Naive thymus-derived CD4-positive, alpha-beta T cell (primary cell): ENCODE measurements around the gene ELK4. TPM values are rescaled to one million over a fixed set of nuclear protein-coding genes. Genes with fewer than 3 reads are reported as not detected.

Experiments
- ATAC-seq: fragments of 150-1000 bp; cut with Tn5 transposase; 2 replicates; pipeline ENCODE4 v1.10.0; 2021; ENCODE audit warnings: mild to moderate bottlenecking, moderate library complexity
- CTCF ChIA-PET: fragments of 350-600 bp; sonication (Branson Sonifier 250); formaldehyde crosslinking; loops from one replicate; lab custom pipeline; 2021; ENCODE audit warnings: antibody characterized with exemption; lab: Charles Lee
- POLR2A ChIA-PET: fragments of 350-600 bp; sonication (Branson Sonifier 250); formaldehyde crosslinking; loops from one replicate; lab custom pipeline; 2021; ENCODE audit warnings: antibody characterized with exemption, inconsistent platforms; lab: Charles Lee
- DNase-seq, 9 donors: peaks; one replicate each; pipeline versions ENCODE4 v3.0.0 to v3.0.0-alpha.2; 2020 to 2022; ENCODE audit warnings: mixed read lengths in 1 of 9
- H3K27ac ChIP-seq: one replicate; pipeline ENCODE4 v1.7.0; 2013; ENCODE audit warnings: mild to moderate bottlenecking, low read depth, low read length, moderate library complexity
- H3K27me3 ChIP-seq, 2 donors: one replicate each; pipeline ENCODE4 v1.7.0; 2013; ENCODE audit warnings: low read length in 2 of 2, mild to moderate bottlenecking in 2 of 2, moderate library complexity in 2 of 2; ENCODE audit not compliant: control insufficient read depth in 2 of 2, insufficient read depth in 2 of 2
- H3K36me3 ChIP-seq, 3 experiments: 1 replicate in 2 of 3; 2 replicates in 1 of 3; pipeline ENCODE4 v1.7.0; 2013; ENCODE audit warnings: low read length in 3 of 3, mild to moderate bottlenecking in 3 of 3, moderate library complexity in 1 of 3; ENCODE audit not compliant: insufficient read depth in 3 of 3, control insufficient read depth in 2 of 3
- H3K4me1 ChIP-seq, 2 donors: one replicate each; pipeline ENCODE4 v1.7.0; 2013; ENCODE audit warnings: low read length in 2 of 2, mild to moderate bottlenecking in 2 of 2, moderate library complexity in 1 of 2; ENCODE audit not compliant: control insufficient read depth in 2 of 2, insufficient read depth in 2 of 2
- H3K4me3 ChIP-seq: 2 replicates; pipeline ENCODE4 v1.7.0; 2013; ENCODE audit warnings: mild to moderate bottlenecking, low read length
- H3K9me3 ChIP-seq, 3 experiments: 1 replicate in 2 of 3; 2 replicates in 1 of 3; pipeline ENCODE4 v1.7.0; 2013; ENCODE audit warnings: low read length in 3 of 3; ENCODE audit not compliant: control insufficient read depth in 2 of 3
- H3K27ac Mint-ChIP-seq, 9 donors: one replicate each; pipeline ENCODE4 v1.8.0; 2020 to 2022; ENCODE audit warnings: mixed read lengths in 9 of 9, mild to moderate bottlenecking in 8 of 9, moderate library complexity in 5 of 9, inconsistent platforms in 2 of 9
- H3K27me3 Mint-ChIP-seq, 5 donors: one replicate each; pipeline ENCODE4 v1.8.0; 2021 to 2022; ENCODE audit warnings: mixed read lengths in 5 of 5, mild to moderate bottlenecking in 1 of 5
- H3K36me3 Mint-ChIP-seq, 5 donors: one replicate each; pipeline ENCODE4 v1.8.0; 2020 to 2022; ENCODE audit warnings: mixed read lengths in 5 of 5, mild to moderate bottlenecking in 3 of 5, inconsistent platforms in 1 of 5
- H3K4me1 Mint-ChIP-seq, 7 donors: one replicate each; pipeline ENCODE4 v1.8.0; 2020 to 2022; ENCODE audit warnings: mixed read lengths in 7 of 7, mild to moderate bottlenecking in 3 of 7, inconsistent platforms in 1 of 7
- H3K4me3 Mint-ChIP-seq, 10 donors: one replicate each; pipeline ENCODE4 v1.8.0; 2020 to 2022; ENCODE audit warnings: mild to moderate bottlenecking in 10 of 10, mixed read lengths in 10 of 10, moderate library complexity in 6 of 10, inconsistent platforms in 2 of 10
- H3K9me3 Mint-ChIP-seq, 11 donors: one replicate each; pipeline ENCODE4 v1.8.0; 2020 to 2022; ENCODE audit warnings: mixed read lengths in 11 of 11, mild to moderate bottlenecking in 4 of 11, inconsistent platforms in 1 of 11, moderate library complexity in 1 of 11
- intact Hi-C, 2 donors: fragments of 100-400 bp; cut with micrococcal nuclease; formaldehyde crosslinking; loops; one replicate each; pipeline ENCODE4 v1.15.1; 2023
- polyA plus RNA-seq, 2 donors: library from polyadenylated mRNA; unstranded; fragments of 300-500 nt; fragmentation: Illumina TruSeq; gene quantifications; one replicate each; pipeline ENCODE4 v1.2.3, GENCODE V29; 2021
- total RNA-seq, 6 experiments: library from RNA in 5 of 6; stranded (reverse) in 5 of 6; gene quantifications; 1 replicate in 5 of 6; 2 replicates in 1 of 6; pipeline ENCODE4 v1.2.3 and lab custom pipeline; 2021 to 2026

The ELK4 gene
- total and polyA plus RNA-seq, 7 experiments from 2014 or later, result 4.0 to 250 (median 123) TPM

- H3K27me3 Mint-ChIP-seq, result peaks cover 0 to 2% (median 0%) of the 10 kb centered on the region in 5 donors
- no peaks in the 10 kb centered on the region for H3K9me3 Mint-ChIP-seq
- Histone ChIP-seq H3K4me1 (peaks cover 8 to 32% of the 10 kb centered on the region in 2 donors), H3K27me3 (no peaks in the 10 kb centered on the region), H3K4me3 (peak overlapping the region; percentile 3), H3K36me3 (peaks cover 0 to 1% (median 0%) of the 10 kb centered on the region in 3 experiments), H3K9me3 (no peaks in the 10 kb centered on the region), H3K27ac (peak overlapping the region; percentile 85)
- peaks cover 19 to 66% (median 61%) of the 10 kb centered on the region in 7 donors for H3K4me1 Mint-ChIP-seq
- peak overlapping the region; percentile 88 to 99 (median 96) for H3K27ac Mint-ChIP-seq
- H3K36me3 Mint-ChIP-seq, result peaks cover 0 to 16% (median 12%) of the 10 kb centered on the region in 5 donors
- intact Hi-C loops, result loop anchor here (1.0 to 5.0 kb wide), 8 partner anchors 16 to 470 kb away; partner anchors contain the start of genes ELK4 (in 2 of the 2), RAB29 (in 1 of the 2) and RBBP5 (in 1 of the 2)
- DNase-seq (peak in 1 of 9 donors; percentile 21), ATAC-seq (no peak)
- CTCF ChIA-PET, result interaction anchor here (0.7 to 12.7 kb wide), 15 partner anchors 8 to 385 kb away, joined by 3 to 315 read pairs (median 9); partner anchors contain the start of genes ELK4 and RAB29
- peak overlapping the region; percentile 61 to 94 (median 86) for H3K4me3 Mint-ChIP-seq
- POLR2A ChIA-PET, result interaction anchor here (0.6 to 9.4 kb wide), 16 partner anchors 8 to 219 kb away, joined by 3 to 290 read pairs (median 4); partner anchors contain the start of genes ELK4 and RAB29
Observed at GRCh38 chr1:205592443-205593003, 39.3 kb downstream of the ELK4 start.

GRCh38 chr1:205591522-205592351 is 40.1 kb downstream of the ELK4 start:
- DNase-seq, result peak; percentile 86 to 94 (median 91)
- H3K9me3 Mint-ChIP-seq, result no peaks in the 10 kb centered on the region
- Histone ChIP-seq H3K27me3 (no peaks in the 10 kb centered on the region), H3K4me1 (peaks cover 8 to 32% of the 10 kb centered on the region in 2 donors), H3K9me3 (no peaks in the 10 kb centered on the region), H3K27ac (peak overlapping the region; percentile 85), H3K36me3 (no peaks in the 10 kb centered on the region), H3K4me3 (peak overlapping the region; percentile 55)
- peaks cover 0 to 4% (median 0%) of the 10 kb centered on the region in 5 donors for H3K27me3 Mint-ChIP-seq
- H3K4me3 Mint-ChIP-seq, result peak overlapping the region; percentile 77 to 97 (median 91)
- peak; percentile 95 for ATAC-seq
- peaks cover 0 to 15% (median 7%) of the 10 kb centered on the region in 5 donors for H3K36me3 Mint-ChIP-seq
- H3K4me1 Mint-ChIP-seq, result peaks cover 19 to 65% (median 61%) of the 10 kb centered on the region in 7 donors
- intact Hi-C loops, result loop anchor here (1.0 to 5.0 kb wide), 11 partner anchors 17 to 469 kb away; partner anchors contain the start of genes ELK4 (in 2 of the 2), RAB29 (in 1 of the 2) and RBBP5 (in 1 of the 2)
- peak overlapping the region; percentile 88 to 97 (median 95) for H3K27ac Mint-ChIP-seq
- ChIA-PET CTCF (interaction anchor here (0.5 to 12.7 kb wide), 26 partner anchors 9 to 1074 kb away, joined by 3 to 315 read pairs (median 5); partner anchors contain the start of genes ELK4 and RAB29), POLR2A (interaction anchor here (0.5 to 9.4 kb wide), 18 partner anchors 9 to 220 kb away, joined by 3 to 290 read pairs (median 4); partner anchors contain the start of genes ELK4 and RAB29)

- Mint-ChIP-seq H3K36me3 (peaks cover 0 to 8% (median 4%) of the 10 kb centered on the region in 5 donors), H3K4me1 (peaks cover 21 to 59% (median 57%) of the 10 kb centered on the region in 7 donors), H3K27ac (peak overlapping the region; percentile 20 to 97 (median 95)), H3K4me3 (peak overlapping the region; percentile 27 to 97 (median 89)), H3K27me3 (peaks cover 0 to 4% (median 0%) of the 10 kb centered on the region in 5 donors), H3K9me3 (no peaks in the 10 kb centered on the region)
- H3K9me3 ChIP-seq, result no peaks in the 10 kb centered on the region
- ATAC-seq (no peak), DNase-seq (no peak)
- intact Hi-C loops, result loop anchor here (1.0 to 5.0 kb wide), 5 partner anchors 62 to 469 kb away; partner anchors contain the start of gene RBBP5 (in 1 of the 2)
- no peaks in the 10 kb centered on the region for H3K36me3 ChIP-seq
- H3K4me3 ChIP-seq, result no peak overlapping the region
- H3K27me3 ChIP-seq, result no peaks in the 10 kb centered on the region
- ChIA-PET POLR2A (interaction anchor here (0.5 to 9.4 kb wide), 11 partner anchors 10 to 221 kb away, joined by 3 to 290 read pairs (median 4); partner anchors contain the start of gene ELK4), CTCF (interaction anchor here (0.6 to 12.7 kb wide), 24 partner anchors 10 to 778 kb away, joined by 3 to 315 read pairs (median 6); partner anchors contain the start of genes ELK4 and RAB29)
- peak overlapping the region; percentile 85 for H3K27ac ChIP-seq
- peaks cover 8 to 32% of the 10 kb centered on the region in 2 donors for H3K4me1 ChIP-seq
Observed at GRCh38 chr1:205590777-205591513, 40.9 kb downstream of the ELK4 start.

GRCh38 chr1:205590457-205590768 is 41.4 kb downstream of the ELK4 start:
- ATAC-seq (no peak), DNase-seq (no peak)
- H3K9me3 Mint-ChIP-seq, result no peaks in the 10 kb centered on the region
- Histone ChIP-seq H3K27ac (peak overlapping the region; percentile 35), H3K27me3 (no peaks in the 10 kb centered on the region), H3K36me3 (no peaks in the 10 kb centered on the region), H3K4me1 (peaks cover 8 to 32% of the 10 kb centered on the region in 2 donors), H3K9me3 (no peaks in the 10 kb centered on the region), H3K4me3 (no peak overlapping the region)
- intact Hi-C loops, result loop anchor here in 1 of 2 donors (2.0 to 5.0 kb wide), 3 partner anchors 62 to 468 kb away; partner anchors contain the start of gene RBBP5
- H3K4me3 Mint-ChIP-seq, result peak overlapping the region in 8 of 10 donors; percentile 27 to 97 (median 83)
- H3K27me3 Mint-ChIP-seq, result peaks cover 0 to 4% (median 0%) of the 10 kb centered on the region in 5 donors
- H3K4me1 Mint-ChIP-seq, result peaks cover 22 to 54% (median 52%) of the 10 kb centered on the region in 7 donors
- H3K27ac Mint-ChIP-seq, result peak overlapping the region; percentile 36 to 97 (median 95)
- CTCF ChIA-PET, result interaction anchor here (0.6 to 12.7 kb wide), 8 partner anchors 15 to 778 kb away, joined by 3 to 315 read pairs (median 14); partner anchors contain the start of gene ELK4
- POLR2A ChIA-PET, result interaction anchor here (3.8 to 9.4 kb wide), 3 partner anchors 40 to 68 kb away, joined by 22 to 290 read pairs (median 40); partner anchors contain the start of gene ELK4
- peaks cover 0 to 5% (median 0%) of the 10 kb centered on the region in 5 donors for H3K36me3 Mint-ChIP-seq

- Histone ChIP-seq H3K36me3 (no peaks in the 10 kb centered on the region), H3K4me1 (peaks cover 8 to 32% of the 10 kb centered on the region in 2 donors), H3K9me3 (no peaks in the 10 kb centered on the region), H3K4me3 (no peak overlapping the region), H3K27me3 (no peaks in the 10 kb centered on the region), H3K27ac (no peak overlapping the region)
- Mint-ChIP-seq H3K4me3 (peak overlapping the region in 6 of 10 donors; percentile 23 to 91 (median 45)), H3K4me1 (peaks cover 16 to 48% (median 47%) of the 10 kb centered on the region in 7 donors), H3K27me3 (peaks cover 0 to 4% (median 0%) of the 10 kb centered on the region in 5 donors), H3K36me3 (peaks cover 0 to 4% (median 0%) of the 10 kb centered on the region in 5 donors), H3K9me3 (no peaks in the 10 kb centered on the region), H3K27ac (peak overlapping the region in 8 of 9 donors; percentile 36 to 97 (median 81))
- CTCF ChIA-PET, result interaction anchor here (2.6 to 12.7 kb wide), 4 partner anchors 41 to 121 kb away, joined by 11 to 315 read pairs (median 80); partner anchors contain the start of gene ELK4
- ATAC-seq (no peak), DNase-seq (no peak)
- intact Hi-C loops, result loop anchor here in 1 of 2 donors (2.0 to 5.0 kb wide), 3 partner anchors 61 to 468 kb away; partner anchors contain the start of gene RBBP5
- POLR2A ChIA-PET, result interaction anchor here (9.4 kb wide), 1 partner anchor 41 kb away, joined by 290 read pairs; the partner anchor contains the start of gene ELK4
Observed at GRCh38 chr1:205589618-205590456, 42.0 kb downstream of the ELK4 start.
